ENCODE results near the gene LIN28A.
A peak's percentile ranks its signal among the peaks of the same experiment; 100 is the strongest.

The LIN28A gene

GRCh38 chr1:26419494-26419893 lies 8.9 kb downstream of the LIN28A start:
- TF ChIP-seq POLR2AphosphoS5 (IDR thresholded peaks at IDR 0.05; ENCODE audit: low read depth, low read length) (no peak), SIN3A (IDR thresholded peaks at IDR 0.05; ENCODE audit: borderline replicate concordance, insufficient read depth, low read length) (no peak)

GRCh38 chr1:26429721-26430120 lies 19.1 kb downstream of the LIN28A start:
- TF ChIP-seq, protein P1, sequence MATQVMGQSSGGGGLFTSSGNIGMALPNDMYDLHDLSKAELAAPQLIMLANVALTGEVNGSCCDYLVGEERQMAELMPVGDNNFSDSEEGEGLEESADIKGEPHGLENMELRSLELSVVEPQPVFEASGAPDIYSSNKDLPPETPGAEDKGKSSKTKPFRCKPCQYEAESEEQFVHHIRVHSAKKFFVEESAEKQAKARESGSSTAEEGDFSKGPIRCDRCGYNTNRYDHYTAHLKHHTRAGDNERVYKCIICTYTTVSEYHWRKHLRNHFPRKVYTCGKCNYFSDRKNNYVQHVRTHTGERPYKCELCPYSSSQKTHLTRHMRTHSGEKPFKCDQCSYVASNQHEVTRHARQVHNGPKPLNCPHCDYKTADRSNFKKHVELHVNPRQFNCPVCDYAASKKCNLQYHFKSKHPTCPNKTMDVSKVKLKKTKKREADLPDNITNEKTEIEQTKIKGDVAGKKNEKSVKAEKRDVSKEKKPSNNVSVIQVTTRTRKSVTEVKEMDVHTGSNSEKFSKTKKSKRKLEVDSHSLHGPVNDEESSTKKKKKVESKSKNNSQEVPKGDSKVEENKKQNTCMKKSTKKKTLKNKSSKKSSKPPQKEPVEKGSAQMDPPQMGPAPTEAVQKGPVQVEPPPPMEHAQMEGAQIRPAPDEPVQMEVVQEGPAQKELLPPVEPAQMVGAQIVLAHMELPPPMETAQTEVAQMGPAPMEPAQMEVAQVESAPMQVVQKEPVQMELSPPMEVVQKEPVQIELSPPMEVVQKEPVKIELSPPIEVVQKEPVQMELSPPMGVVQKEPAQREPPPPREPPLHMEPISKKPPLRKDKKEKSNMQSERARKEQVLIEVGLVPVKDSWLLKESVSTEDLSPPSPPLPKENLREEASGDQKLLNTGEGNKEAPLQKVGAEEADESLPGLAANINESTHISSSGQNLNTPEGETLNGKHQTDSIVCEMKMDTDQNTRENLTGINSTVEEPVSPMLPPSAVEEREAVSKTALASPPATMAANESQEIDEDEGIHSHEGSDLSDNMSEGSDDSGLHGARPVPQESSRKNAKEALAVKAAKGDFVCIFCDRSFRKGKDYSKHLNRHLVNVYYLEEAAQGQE (IDR thresholded peaks at IDR 0.05; ENCODE audit: insufficient read depth in 1 of 2, low read depth in 2 of 2, low read length in 2 of 2), result no peak
- no peak for TF ChIP-seq FOXP2 (optimal IDR thresholded peaks at IDR 0.05; ENCODE audit: borderline replicate concordance, extremely low read depth, extremely low read length, insufficient read depth)
- TF ChIP-seq POLR2AphosphoS5 (IDR thresholded peaks at IDR 0.05; ENCODE audit: low read depth, low read length), result no peak
- TF ChIP-seq TAF1 (IDR thresholded peaks at IDR 0.05; ENCODE audit: borderline replicate concordance, insufficient read depth, low read length), result no peak
- TF ChIP-seq SIN3A (IDR thresholded peaks at IDR 0.05; ENCODE audit: borderline replicate concordance, insufficient read depth, low read length), result no peak

DNA sequence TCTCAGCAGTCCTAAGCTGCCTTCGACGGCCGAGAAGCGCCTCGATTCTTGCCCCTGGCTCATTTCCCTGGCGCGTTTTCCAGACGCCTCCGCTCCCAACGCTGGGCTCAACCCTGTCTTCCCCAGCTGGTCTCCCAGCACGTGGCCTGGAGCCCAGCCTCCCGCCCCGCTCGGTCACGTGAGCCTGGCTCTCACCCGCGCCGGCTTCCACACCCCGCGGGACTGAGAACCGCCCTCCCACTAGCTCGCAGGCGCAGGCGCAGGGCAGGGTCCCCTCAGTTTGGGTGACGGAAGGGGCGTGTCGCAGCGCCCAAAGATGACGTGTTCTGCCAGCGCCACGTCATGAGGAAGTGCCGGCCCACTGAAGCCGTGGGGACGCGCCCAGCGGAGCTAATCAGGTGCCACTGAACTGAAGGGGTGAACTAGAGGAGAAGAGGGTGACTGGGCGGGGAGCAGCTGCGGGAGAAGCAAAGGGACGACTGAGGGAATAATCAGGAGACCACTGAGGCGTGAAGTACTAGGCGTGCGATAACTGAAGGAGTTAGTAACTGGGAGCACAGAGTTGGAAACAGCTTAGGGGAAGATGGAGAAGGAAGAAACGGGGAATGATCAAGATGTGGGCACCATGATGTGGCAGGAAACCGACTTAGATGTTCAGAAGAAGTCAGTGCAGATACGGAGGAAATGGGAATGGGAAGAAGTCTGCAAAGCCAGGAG lies 21.5 kb downstream of the LIN28A start, which contains the start of gene DHDDS:
Gene DHDDS (plus strand): TSS at position 343 of the 717 bp plus-strand sequence. CDS start 625 bp downstream, outside the sequence.
- no peak for TF ChIP-seq TAF1 (IDR thresholded peaks at IDR 0.05; ENCODE audit: borderline replicate concordance, insufficient read depth, low read length)
- TF ChIP-seq FOXP2 (optimal IDR thresholded peaks at IDR 0.05; ENCODE audit: borderline replicate concordance, extremely low read depth, extremely low read length, insufficient read depth), result peak; percentile 87
- TF ChIP-seq POLR2AphosphoS5 (IDR thresholded peaks at IDR 0.05; ENCODE audit: low read depth, low read length), result peak; percentile 92

DNA sequence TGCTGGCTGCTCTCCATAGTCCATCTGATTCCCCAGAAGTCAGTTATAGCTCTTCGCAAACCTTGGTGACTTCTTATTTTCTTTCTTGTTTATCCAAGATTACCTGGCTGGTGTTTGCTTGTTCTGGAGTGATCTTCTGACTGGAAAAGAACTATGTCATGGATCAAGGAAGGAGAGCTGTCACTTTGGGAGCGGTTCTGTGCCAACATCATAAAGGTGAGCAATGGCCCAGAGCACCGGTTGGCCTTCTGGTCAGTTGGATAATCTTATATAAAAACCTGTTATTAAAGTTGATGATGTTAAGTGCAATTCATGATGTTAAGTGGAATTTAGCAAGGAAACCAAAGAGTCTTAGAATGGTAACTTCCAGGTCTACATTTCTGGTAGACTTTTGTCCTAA lies 22.2 kb downstream of the LIN28A start:
- TF ChIP-seq, protein P1 (IDR thresholded peaks at IDR 0.05; ENCODE audit: insufficient read depth in 1 of 2, low read depth in 2 of 2, low read length in 2 of 2), result no peak
- TF ChIP-seq TAF1 (IDR thresholded peaks at IDR 0.05; ENCODE audit: borderline replicate concordance, insufficient read depth, low read length), result no peak
- no peak for TF ChIP-seq FOXP2 (optimal IDR thresholded peaks at IDR 0.05; ENCODE audit: borderline replicate concordance, extremely low read depth, extremely low read length, insufficient read depth)
- no peak for TF ChIP-seq SIN3A (IDR thresholded peaks at IDR 0.05; ENCODE audit: borderline replicate concordance, insufficient read depth, low read length)
- no peak for TF ChIP-seq POLR2AphosphoS5 (IDR thresholded peaks at IDR 0.05; ENCODE audit: low read depth, low read length)

DNA sequence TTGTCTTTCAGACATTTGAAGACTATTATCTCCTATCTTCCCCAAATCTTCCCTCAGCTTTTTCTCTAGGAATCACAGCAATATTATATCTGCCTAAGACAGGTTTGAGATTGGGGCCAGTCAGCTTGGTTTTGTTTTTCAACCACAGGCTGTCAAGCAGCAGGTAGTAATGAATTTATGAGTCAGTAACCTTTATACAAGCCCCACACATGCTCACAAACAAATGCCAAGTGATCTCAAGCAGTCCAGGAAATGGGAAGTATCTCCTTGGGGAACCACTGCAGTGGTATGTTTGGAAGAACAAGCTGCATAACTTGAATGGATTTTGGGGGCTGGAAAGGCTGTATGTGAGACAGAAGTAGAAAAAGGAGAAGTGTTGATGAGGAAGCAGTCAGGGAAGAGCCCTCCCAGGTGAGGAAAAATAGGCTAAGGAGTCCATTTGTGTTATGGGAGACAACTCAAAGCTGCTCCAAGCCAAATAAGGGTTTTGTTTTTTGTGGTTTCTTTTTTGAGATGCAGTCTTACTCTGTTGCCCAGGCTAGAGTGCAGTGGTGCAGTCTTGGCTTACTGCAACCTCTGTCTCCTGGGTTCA lies 23.6 kb downstream of the LIN28A start:
- TF ChIP-seq FOXP2 (optimal IDR thresholded peaks at IDR 0.05; ENCODE audit: borderline replicate concordance, extremely low read depth, extremely low read length, insufficient read depth) (no peak), SIN3A (IDR thresholded peaks at IDR 0.05; ENCODE audit: borderline replicate concordance, insufficient read depth, low read length) (no peak), TAF1 (IDR thresholded peaks at IDR 0.05; ENCODE audit: borderline replicate concordance, insufficient read depth, low read length) (no peak), POLR2AphosphoS5 (IDR thresholded peaks at IDR 0.05; ENCODE audit: low read depth, low read length) (no peak)
- TF ChIP-seq, protein P1 (IDR thresholded peaks at IDR 0.05; ENCODE audit: insufficient read depth in 1 of 2, low read depth in 2 of 2, low read length in 2 of 2), result no peak

DNA sequence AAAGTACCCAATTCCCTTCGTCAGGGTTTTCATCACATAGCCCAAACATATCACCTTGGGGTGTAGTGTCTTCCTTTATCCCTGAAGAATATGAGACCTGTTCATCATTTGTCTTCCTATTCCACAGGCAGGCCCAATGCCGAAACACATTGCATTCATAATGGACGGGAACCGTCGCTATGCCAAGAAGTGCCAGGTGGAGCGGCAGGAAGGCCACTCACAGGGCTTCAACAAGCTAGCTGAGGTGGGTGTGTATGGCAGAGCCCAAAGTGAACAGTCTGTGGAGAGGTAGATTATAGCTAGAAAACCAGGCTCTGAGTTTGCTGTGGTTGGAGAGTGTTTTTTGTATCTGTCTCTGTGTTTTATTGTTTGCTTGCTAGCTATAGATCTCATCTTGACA lies 27.4 kb downstream of the LIN28A start:
- no peak for TF ChIP-seq SIN3A (IDR thresholded peaks at IDR 0.05; ENCODE audit: borderline replicate concordance, insufficient read depth, low read length)
- TF ChIP-seq TAF1 (IDR thresholded peaks at IDR 0.05; ENCODE audit: borderline replicate concordance, insufficient read depth, low read length), result no peak
- no peak for TF ChIP-seq POLR2AphosphoS5 (IDR thresholded peaks at IDR 0.05; ENCODE audit: low read depth, low read length)
- no peak for TF ChIP-seq FOXP2 (optimal IDR thresholded peaks at IDR 0.05; ENCODE audit: borderline replicate concordance, extremely low read depth, extremely low read length, insufficient read depth)
- TF ChIP-seq, protein P1 (IDR thresholded peaks at IDR 0.05; ENCODE audit: insufficient read depth in 1 of 2, low read depth in 2 of 2, low read length in 2 of 2), result no peak
